K562 (cell line): ENCODE results near the gene STXBP6. TPM values are rescaled to one million over a fixed set of nuclear protein-coding genes. Genes with fewer than 3 reads are reported as not detected.

ENCODE experiments used
- ATAC-seq: fragments of 200-7000 bp; cut with Tn5 transposase; 3 replicates; pipeline ENCODE4 v1.9.1; 2020; ENCODE audit warnings: moderate library complexity
- BruUV-seq: library from RNA; stranded (reverse); fragments of 400-500 nt; replicated peaks from 2 replicates; lab custom pipeline; 2021; lab: Mats Ljungman, UMichigan
- CTCF ChIA-PET: fragments of 300-600 bp; formaldehyde crosslinking; extraction: SDS; loops from one replicate; lab custom pipeline; 2021; ENCODE audit warnings: low intra/inter-chr PET ratio; lab: Yijun Ruan, JAX
- POLR2A ChIA-PET: fragments of 300-600, 350-650 bp; sonication (Branson Sonifier 250); formaldehyde crosslinking; extraction: SDS; loops from one replicate; lab custom pipeline; 2021; ENCODE audit warnings: antibody characterized with exemption, inconsistent platforms; lab: Yijun Ruan, JAX
- DNase-seq, 4 experiments: peaks; one replicate each; pipeline versions ENCODE4 v3.0.0 to v3.0.0-alpha.2; 2011 to 2018; ENCODE audit warnings: low spot score in 3 of 4, mixed read lengths in 3 of 4; ENCODE audit errors: extremely low read depth in 1 of 4
- FAIRE-seq: peaks from 2 replicates; lab custom pipeline; 2011; peaks lifted over from hg19 to GRCh38; lab: Jason Lieb, UNC
- H2AFZ ChIP-seq: 2 replicates; pipeline ENCODE4 v1.6.0; 2011; ENCODE audit warnings: low read depth, low read length, control low read depth, inconsistent platforms
- H3K27ac ChIP-seq: fragments of 200-600 bp; 3 replicates; pipeline ENCODE4 v1.8.0; 2011; ENCODE audit warnings: low read depth, mild to moderate bottlenecking, control low read depth, inconsistent platforms, low read length, moderate library complexity, mixed read lengths; ENCODE audit errors: extremely low read depth
- H3K27me3 ChIP-seq, 2 experiments: fragments of 300-600 bp in 1 of 2; 2 replicates in 1 of 2; 3 replicates in 1 of 2; pipeline versions ENCODE4 v1.6.0 to v1.8.0; 2011; ENCODE audit warnings: inconsistent platforms in 2 of 2, low read length in 2 of 2, mild to moderate bottlenecking in 1 of 2, mixed read lengths in 1 of 2, moderate library complexity in 1 of 2; ENCODE audit not compliant: control insufficient read depth in 2 of 2, insufficient read depth in 2 of 2
- H3K36me3 ChIP-seq: fragments of 300-600 bp; 3 replicates; pipeline ENCODE4 v1.8.0; 2011; ENCODE audit warnings: mild to moderate bottlenecking, low read length, inconsistent platforms; ENCODE audit not compliant: control insufficient read depth, insufficient read depth
- H3K4me1 ChIP-seq, 2 experiments: fragments of 200-600 bp in 1 of 2; replicated peaks in 1 of 2; 2 replicates in 1 of 2; 3 replicates in 1 of 2; pipeline versions ENCODE4 v1.5.1 to v1.8.0; 2011; ENCODE audit warnings: inconsistent platforms in 2 of 2, low read length in 2 of 2, mild to moderate bottlenecking in 1 of 2, mixed read lengths in 1 of 2, moderate library complexity in 1 of 2; ENCODE audit not compliant: control insufficient read depth in 2 of 2, insufficient read depth in 2 of 2
- H3K4me2 ChIP-seq: 2 replicates; pipeline ENCODE4 v1.6.1; 2011; ENCODE audit warnings: low read length, control low read depth, inconsistent platforms, mixed read lengths; ENCODE audit not compliant: insufficient read depth
- H3K4me3 ChIP-seq: fragments of 200-600 bp; sonication (generic), shearing (Covaris generic); 2 replicates; pipeline ENCODE4 v1.5.1; 2016; ENCODE audit warnings: control low read depth, inconsistent platforms
- H3K79me2 ChIP-seq: fragments of 200-600 bp; 3 replicates; pipeline ENCODE4 v1.8.0; 2011; ENCODE audit warnings: low read length, inconsistent platforms; ENCODE audit not compliant: control insufficient read depth, insufficient read depth
- H3K9ac ChIP-seq, 2 experiments: 2 replicates each; pipeline versions ENCODE4 v1.6.0 to v1.6.1; 2011; ENCODE audit warnings: low read depth in 2 of 2, low read length in 2 of 2, control low read depth in 1 of 2, inconsistent platforms in 1 of 2, mild to moderate bottlenecking in 1 of 2, mixed read lengths in 1 of 2; ENCODE audit not compliant: insufficient read depth in 1 of 2
- H3K9me1 ChIP-seq: one replicate; pipeline ENCODE4 v1.6.0; 2011; ENCODE audit warnings: inconsistent platforms, mild to moderate bottlenecking, low read length, moderate library complexity; ENCODE audit not compliant: control insufficient read depth, insufficient read depth
- H3K9me3 ChIP-seq: replicated peaks from 2 replicates; pipeline ENCODE4 v1.5.1; 2011; ENCODE audit warnings: low read depth, low read length, inconsistent platforms; ENCODE audit not compliant: control insufficient read depth, insufficient read depth
- H4K20me1 ChIP-seq: replicated peaks from 2 replicates; pipeline ENCODE4 v1.6.1; 2011; ENCODE audit warnings: low read length, inconsistent platforms, mixed read lengths; ENCODE audit not compliant: control insufficient read depth, insufficient read depth
- ATF7 ChIP-seq: fragments of 450-650 bp; IDR thresholded peaks from 2 replicates; pipeline ENCODE4 v1.7.1; 2014; ENCODE audit warnings: mild to moderate bottlenecking, moderate library complexity
- FOS ChIP-seq: IDR thresholded peaks from 3 replicates; pipeline ENCODE4 v1.6.1; 2011; ENCODE audit not compliant: insufficient read length; ENCODE audit errors: extremely low read depth
- FOXA1 ChIP-seq: fragments of 450-650 bp; IDR thresholded peaks from 2 replicates; pipeline ENCODE4 v1.6.1; 2016; ENCODE audit warnings: mild to moderate bottlenecking, borderline replicate concordance
- FOXM1 ChIP-seq, 2 experiments: fragments of 450-650 bp in 1 of 2; sonication (generic) in 1 of 2; formaldehyde crosslinking in 1 of 2; IDR thresholded peaks; 2 replicates each; pipeline versions ENCODE4 v1.6.1 to v1.9.0; 2017 to 2022; ENCODE audit warnings: low read depth in 2 of 2, mild to moderate bottlenecking in 2 of 2, missing genetic modification reagents in 1 of 2, moderate library complexity in 1 of 2
- MEIS2 ChIP-seq: fragments of 450-650 bp; IDR thresholded peaks from 2 replicates; pipeline ENCODE4 v1.6.1; 2014; ENCODE audit warnings: mild to moderate bottlenecking; ENCODE audit not compliant: partially characterized antibody
- TRIM28 ChIP-seq: fragments of 450-650 bp; IDR thresholded peaks from 2 replicates; pipeline ENCODE4 v1.6.1; 2017
- XRCC3 ChIP-seq: fragments of 450-650 bp; IDR thresholded peaks from 2 replicates; pipeline ENCODE4 v1.6.1; 2017; ENCODE audit warnings: mild to moderate bottlenecking, moderate library complexity
- ZNF695 ChIP-seq: fragments of 450-650 bp; formaldehyde crosslinking; IDR thresholded peaks from 2 replicates; pipeline ENCODE4 v1.4.0; 2020; ENCODE audit warnings: mild to moderate bottlenecking, moderate library complexity
- WGBS: fragments of 100-300 bp; shearing (Covaris generic); methylation state at CpG from one replicate; pipeline ENCODE4 v1.1.6; 2016; ENCODE audit warnings: low coverage, mixed read lengths; ENCODE audit not compliant: insufficient coverage; ENCODE audit errors: missing lambda C conversion rate; 5-methylcytosine and 5-hydroxymethylcytosine counted together
- in situ Hi-C: fragments of 300-500 bp; cut with MboI; formaldehyde crosslinking; loops from 4 replicates; pipeline ENCODE4 v1.15.0; 2018; ENCODE audit warnings: inconsistent platforms, mixed read lengths
- intact Hi-C: fragments of 100-400 bp; cut with micrococcal nuclease; formaldehyde crosslinking; loops from 2 replicates; pipeline ENCODE4 v1.14.2; 2022
- polyA plus RNA-seq, 8 experiments: library from polyadenylated mRNA; depleted of rRNA in 4 of 8; stranded (reverse) in 5 of 8; unstranded in 3 of 8; fragments of >200 nt; fragmentation: Nextera tagmentation in 2 of 8; fragmentation: Illumina TruSeq in 1 of 8; extraction: Ambion mirVana in 2 of 8; extraction: Trizol in 1 of 8; gene quantifications; 2 replicates each; pipeline versions ENCODE4 v1.2.1 to v1.2.3, GENCODE V29; 2011 to 2014; ENCODE audit warnings: inconsistent platforms in 1 of 8, missing spikeins in 1 of 8
- total RNA-seq, 7 experiments: library from RNA; depleted of rRNA in 6 of 7; stranded (reverse); fragments of >200 nt in 6 of 7; fragmentation: Illumina TruSeq in 2 of 7; extraction: Trizol in 2 of 7; gene quantifications; 2 replicates each; pipeline versions ENCODE4 v1.2.1 to v1.2.3, GENCODE V29; 2011 to 2021; ENCODE audit warnings: low replicate concordance in 1 of 7

The STXBP6 gene
- total and polyA plus RNA-seq, 9 of the 15 experiments (the other 6 are each of a cell fraction or from before 2014, with no cell fraction given) = 0.27 to 0.89 (median 0.59) TPM

DNA sequence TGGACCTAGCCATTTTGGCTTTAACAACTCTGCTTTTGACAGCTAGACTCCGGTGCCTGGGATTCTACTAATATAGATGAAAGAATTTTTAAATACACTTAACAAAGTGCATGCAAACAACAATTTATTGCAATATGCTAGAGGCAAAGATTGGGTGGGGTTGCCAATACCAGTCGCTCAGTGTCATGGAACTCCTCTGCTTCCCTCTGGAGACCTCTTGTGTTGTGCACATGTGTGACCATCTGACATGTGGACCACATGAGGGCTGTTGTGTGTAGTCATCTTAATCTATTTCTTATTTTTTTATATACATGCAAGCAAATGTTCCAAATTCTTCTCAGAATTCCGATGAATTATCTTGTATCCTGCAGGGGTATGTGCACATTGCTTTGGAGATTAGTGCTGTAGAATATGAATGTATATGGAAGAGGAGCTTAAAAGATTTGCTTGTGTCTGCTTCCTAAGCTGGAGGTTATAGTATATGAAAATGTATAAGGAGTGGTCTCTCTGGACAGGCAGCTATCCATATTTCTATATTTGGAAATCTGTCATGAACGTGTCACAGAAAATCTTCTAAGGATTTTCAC lies 24.2 kb upstream of the STXBP6 start:
- ChIA-PET CTCF (no interaction called here), POLR2A (no interaction called here)
- H3K9me3 ChIP-seq = no peaks in the 10 kb centered on the region
- H3K4me2 ChIP-seq = no peak overlapping the region
- no peaks in the 10 kb centered on the region for H3K4me1 ChIP-seq
- no TSS peak for BruUV-seq
- no peak overlapping the region for H2AFZ ChIP-seq
- WGBS = 0% methylated on average over 4 of the region's 4 CpGs
- in situ Hi-C loops = no loop called here
- DNase-seq (no peak), FAIRE-seq (no peak), ATAC-seq (no peak)
- H3K9me1 ChIP-seq = no peaks in the 10 kb centered on the region
- H3K9ac ChIP-seq = no peak overlapping the region
- intact Hi-C loops = no loop called here
- no peaks in the 10 kb centered on the region for H3K79me2 ChIP-seq
- no peak overlapping the region for H3K27ac ChIP-seq
- H3K4me3 ChIP-seq = no peak overlapping the region
- no peaks in the 10 kb centered on the region for H3K36me3 ChIP-seq
- H3K27me3 ChIP-seq = no peaks in the 10 kb centered on the region
- H4K20me1 ChIP-seq = no peaks in the 10 kb centered on the region
- no peak for TF ChIP-seq ZNF695
- no peak for TF ChIP-seq MEIS2
- no peak for TF ChIP-seq TRIM28

DNA sequence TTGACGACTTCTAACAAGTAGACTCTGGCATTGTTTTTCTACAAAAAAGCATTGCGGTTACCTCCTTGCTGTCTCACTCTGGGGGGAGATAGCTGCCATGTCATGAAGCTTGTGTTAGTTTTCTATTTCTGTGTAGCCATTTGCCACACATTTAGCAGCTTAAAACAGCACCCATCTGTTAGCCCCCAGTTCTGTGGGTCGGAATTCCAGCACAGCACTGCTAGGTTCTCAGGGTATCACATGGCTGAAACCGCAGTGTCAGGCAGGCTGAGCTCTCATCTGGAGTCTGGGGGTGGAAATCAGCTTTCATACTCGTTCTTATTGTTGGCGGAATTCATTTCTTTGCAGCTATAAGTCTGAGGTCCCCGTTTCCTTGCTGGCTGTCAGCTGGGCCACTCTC lies 19.9 kb upstream of the STXBP6 start:
- TF ChIP-seq FOXM1 (IDR thresholded peaks at IDR 0.05; ENCODE audit: low read depth) (no peak), FOXM1 (CRISPR knock-in tag; IDR thresholded peaks at IDR 0.05; ENCODE audit: low read depth) (no peak), XRCC3 (no peak), FOS (no peak), FOXA1 (no peak), ATF7 (no peak)
- TF ChIP-seq, all 486 proteins: peak for 0
- no peaks in the 10 kb centered on the region for H3K4me1 ChIP-seq
- no peak overlapping the region for H3K9ac ChIP-seq
- no peaks in the 10 kb centered on the region for H4K20me1 ChIP-seq
- BruUV-seq = no TSS peak
- no peak overlapping the region for H3K4me3 ChIP-seq
- H3K9me3 ChIP-seq = no peaks in the 10 kb centered on the region
- H3K36me3 ChIP-seq = no peaks in the 10 kb centered on the region
- in situ Hi-C loops (no loop called here), intact Hi-C loops (no loop called here)
- H2AFZ ChIP-seq = no peak overlapping the region
- H3K9me1 ChIP-seq = no peaks in the 10 kb centered on the region
- 4% methylated on average over 5 of the region's 7 CpGs for WGBS
- DNase-seq (no peak), ATAC-seq (no peak), FAIRE-seq (no peak)
- H3K4me2 ChIP-seq = no peak overlapping the region
- CTCF ChIA-PET = no interaction called here
- H3K27ac ChIP-seq = no peak overlapping the region
- POLR2A ChIA-PET = no interaction called here
- H3K27me3 ChIP-seq = no peaks in the 10 kb centered on the region
- no peaks in the 10 kb centered on the region for H3K79me2 ChIP-seq
